Activated CD8-positive, alpha-beta memory T cell treated with anti-CD3 and anti-CD28 coated beads, Interleukin-2, amount 10 ng/mL, durations not matched to agents 7 days and 5 days (primary cell): ENCODE measurements around the gene ABLIM2. TPM values are rescaled to one million over a fixed set of nuclear protein-coding genes. Genes with fewer than 3 reads are reported as not detected.
"Not testable (repeated sequence)": the region's sequence is repeated elsewhere in the genome, so short reads cannot be mapped to it uniquely, and the experiment has no call there.

ENCODE experiments used
- ATAC-seq: fragments of 150-1000 bp; cut with Tn5 transposase; one replicate; pipeline ENCODE4 v1.10.0; 2021; ENCODE audit warnings: moderate library complexity
- CTCF ChIA-PET: fragments of 350-600 bp; sonication (Branson Sonifier 250); formaldehyde crosslinking; loops from one replicate; lab custom pipeline; 2021; ENCODE audit warnings: antibody characterized with exemption; lab: Charles Lee
- DNase-seq: peaks from one replicate; pipeline ENCODE4 v3.0.0-alpha.2; 2020
- H3K27ac Mint-ChIP-seq: one replicate; pipeline ENCODE4 v1.8.0; 2021; ENCODE audit warnings: mild to moderate bottlenecking, mixed read lengths
- H3K27me3 Mint-ChIP-seq: one replicate; pipeline ENCODE4 v1.8.0; 2021; ENCODE audit warnings: mixed read lengths
- H3K36me3 Mint-ChIP-seq: one replicate; pipeline ENCODE4 v1.8.0; 2021; ENCODE audit warnings: mild to moderate bottlenecking, mixed read lengths
- H3K4me1 Mint-ChIP-seq: one replicate; pipeline ENCODE4 v1.8.0; 2021; ENCODE audit warnings: mixed read lengths
- H3K4me3 Mint-ChIP-seq: one replicate; pipeline ENCODE4 v1.8.0; 2021; ENCODE audit warnings: mild to moderate bottlenecking, moderate library complexity, mixed read lengths
- H3K9me3 Mint-ChIP-seq: one replicate; pipeline ENCODE4 v1.8.0; 2022; ENCODE audit warnings: low read depth, mixed read lengths
- total RNA-seq, 2 experiments: library from RNA; stranded (reverse); gene quantifications; one replicate each; pipeline ENCODE4 v1.2.3, GENCODE V29; 2021

Gene ABLIM2
- total RNA-seq, 2 experiments from 2014 or later, result 0.19 TPM; not detected in 1

DNA sequence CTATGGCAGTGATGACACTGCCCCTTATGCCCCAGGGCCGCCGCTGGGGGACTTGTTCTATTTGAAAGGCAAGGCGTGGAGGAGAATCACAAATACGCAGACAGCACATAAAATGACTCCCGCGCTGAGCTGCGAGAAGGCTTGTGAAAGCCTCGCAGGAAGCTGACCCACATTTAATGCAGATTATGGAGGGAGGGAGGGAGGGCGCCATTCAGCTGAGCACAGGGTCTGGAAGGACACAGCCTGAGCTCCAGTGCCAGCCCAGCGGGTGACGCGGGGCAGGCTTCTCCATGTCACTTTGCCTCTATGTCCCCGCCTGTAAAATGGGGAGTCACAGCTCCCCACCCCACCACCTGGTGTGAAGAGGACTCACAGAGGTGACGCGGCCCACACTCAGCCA, 14.3 kb downstream of the ABLIM2 start:
- ATAC-seq, result no peak
- H3K36me3 Mint-ChIP-seq, result no peaks in the 10 kb centered on the region
- no peak overlapping the region for H3K4me3 Mint-ChIP-seq
- CTCF ChIA-PET, result no interaction called here
- no peak for DNase-seq
- peaks cover 3% of the 10 kb centered on the region for H3K9me3 Mint-ChIP-seq
- H3K4me1 Mint-ChIP-seq, result no peaks in the 10 kb centered on the region
- H3K27me3 Mint-ChIP-seq, result peaks cover 6% of the 10 kb centered on the region
- no peak overlapping the region for H3K27ac Mint-ChIP-seq

DNA sequence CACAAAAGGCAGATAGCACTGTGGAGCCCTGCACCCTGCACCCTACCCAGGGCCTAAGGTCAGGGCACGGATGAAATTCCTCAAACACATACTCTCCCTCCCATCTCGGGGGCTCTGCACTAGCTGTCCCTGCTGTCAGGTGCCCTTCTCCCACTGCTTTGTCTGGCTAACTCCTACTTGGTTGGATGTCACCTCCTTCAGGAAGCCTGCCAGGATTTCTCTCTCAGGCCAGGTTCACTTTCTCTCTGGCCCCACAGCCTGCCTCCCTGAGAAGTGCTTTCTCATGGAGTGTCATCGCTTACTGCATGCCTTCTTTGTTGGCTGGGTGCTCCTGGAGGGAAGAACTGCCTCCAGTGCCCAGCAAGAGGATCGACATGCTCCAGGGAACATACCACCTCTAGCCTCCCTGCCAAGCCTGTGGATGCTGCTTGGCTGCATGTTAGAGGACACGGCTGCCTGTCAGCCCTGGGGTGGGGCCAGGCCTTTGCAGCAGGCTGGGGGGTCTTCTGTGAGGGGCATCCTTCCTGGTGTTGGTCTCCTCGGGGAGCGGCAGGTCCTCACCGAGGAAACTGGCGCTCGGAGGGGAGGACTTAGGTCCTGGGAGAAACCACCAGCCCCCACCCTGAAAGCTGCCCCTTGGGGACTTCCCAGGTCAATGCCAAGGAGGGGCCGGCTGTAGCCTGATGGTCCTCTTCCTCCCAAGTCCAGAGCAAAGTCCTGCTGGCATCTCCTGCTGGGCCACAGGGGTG, 15.0 kb downstream of the ABLIM2 start:
- ATAC-seq (no peak), DNase-seq (no peak)
- no peak overlapping the region for H3K4me3 Mint-ChIP-seq
- H3K27me3 Mint-ChIP-seq, result peaks cover 6% of the 10 kb centered on the region
- H3K4me1 Mint-ChIP-seq, result no peaks in the 10 kb centered on the region
- H3K27ac Mint-ChIP-seq, result no peak overlapping the region
- CTCF ChIA-PET, result no interaction called here
- H3K36me3 Mint-ChIP-seq, result no peaks in the 10 kb centered on the region
- peaks cover 3% of the 10 kb centered on the region for H3K9me3 Mint-ChIP-seq

DNA sequence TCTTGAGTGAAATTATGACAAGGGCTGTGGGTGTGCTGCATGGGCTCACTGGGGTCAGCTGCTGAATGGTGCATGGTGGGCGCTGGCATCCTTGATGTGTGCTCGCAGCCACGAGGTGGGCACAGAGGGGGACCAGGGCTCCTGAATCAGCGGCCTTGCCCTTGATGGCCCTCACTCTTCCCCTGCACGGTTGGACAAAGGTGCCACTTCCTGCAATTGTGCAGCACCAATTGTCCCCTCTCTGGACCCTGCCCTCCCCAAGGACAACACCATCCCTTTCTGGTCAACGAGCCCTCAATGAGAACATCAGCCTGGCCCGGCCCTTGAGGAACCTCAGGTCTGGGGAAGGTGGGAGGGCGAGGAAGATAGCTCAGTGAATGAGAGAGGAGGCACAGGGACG, 16.1 kb downstream of the ABLIM2 start:
- Mint-ChIP-seq H3K27me3 (peaks cover 6% of the 10 kb centered on the region), H3K4me3 (no peak overlapping the region), H3K36me3 (no peaks in the 10 kb centered on the region), H3K9me3 (peaks cover 3% of the 10 kb centered on the region), H3K27ac (no peak overlapping the region), H3K4me1 (no peaks in the 10 kb centered on the region)
- no peak for ATAC-seq
- CTCF ChIA-PET, result no interaction called here
- DNase-seq, result no peak

DNA sequence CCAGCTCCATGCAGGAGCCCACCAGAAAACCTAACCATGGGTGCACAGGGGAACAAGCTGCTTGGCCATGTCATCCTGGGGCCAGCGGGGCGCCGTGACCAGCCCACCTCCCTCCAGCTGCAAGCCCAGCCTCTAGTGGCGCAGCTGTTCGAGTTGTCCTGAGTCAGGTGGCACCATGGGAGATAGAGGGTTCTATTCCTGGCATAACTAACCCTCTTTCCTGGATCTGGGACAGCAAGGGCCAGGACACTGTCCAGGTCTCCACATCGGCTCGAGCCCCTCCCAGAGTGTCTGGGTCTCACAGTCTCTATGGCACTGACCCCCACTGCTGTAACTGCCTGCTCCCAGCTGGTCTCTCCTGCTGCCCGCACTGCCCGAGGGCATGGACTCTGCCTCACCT, 16.7 kb downstream of the ABLIM2 start:
- no peak overlapping the region for H3K4me3 Mint-ChIP-seq
- no peaks in the 10 kb centered on the region for H3K36me3 Mint-ChIP-seq
- H3K27ac Mint-ChIP-seq, result no peak overlapping the region
- peaks cover 6% of the 10 kb centered on the region for H3K27me3 Mint-ChIP-seq
- no peak for ATAC-seq
- H3K4me1 Mint-ChIP-seq, result no peaks in the 10 kb centered on the region
- H3K9me3 Mint-ChIP-seq, result peaks cover 3% of the 10 kb centered on the region
- CTCF ChIA-PET, result no interaction called here
- DNase-seq, result no peak

DNA sequence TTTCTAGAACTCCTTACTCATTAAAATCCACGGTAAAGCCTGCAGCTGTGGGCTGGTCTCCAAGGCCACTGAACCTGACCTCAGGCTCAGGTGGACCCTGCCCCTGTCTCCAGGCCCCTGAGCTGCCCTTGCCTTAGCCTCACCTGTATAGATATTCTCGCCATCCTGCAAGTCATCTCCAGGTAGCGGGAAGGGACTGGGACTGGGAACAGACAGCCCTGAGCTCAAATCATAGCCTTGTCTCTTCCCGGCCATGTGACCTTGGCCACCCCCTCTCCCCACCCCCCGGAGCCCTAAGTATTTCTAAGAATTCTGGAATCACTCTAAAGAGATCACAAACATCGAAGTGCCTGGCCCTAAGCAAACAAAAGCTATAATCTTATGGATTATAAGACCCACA, 17.7 kb downstream of the ABLIM2 start:
- ATAC-seq, result no peak
- CTCF ChIA-PET, result no interaction called here
- H3K4me3 Mint-ChIP-seq, result no peak overlapping the region
- no peak overlapping the region for H3K27ac Mint-ChIP-seq
- DNase-seq, result no peak
- no peaks in the 10 kb centered on the region for H3K4me1 Mint-ChIP-seq
- peaks cover 3% of the 10 kb centered on the region for H3K9me3 Mint-ChIP-seq
- H3K27me3 Mint-ChIP-seq, result peaks cover 6% of the 10 kb centered on the region
- no peaks in the 10 kb centered on the region for H3K36me3 Mint-ChIP-seq

DNA sequence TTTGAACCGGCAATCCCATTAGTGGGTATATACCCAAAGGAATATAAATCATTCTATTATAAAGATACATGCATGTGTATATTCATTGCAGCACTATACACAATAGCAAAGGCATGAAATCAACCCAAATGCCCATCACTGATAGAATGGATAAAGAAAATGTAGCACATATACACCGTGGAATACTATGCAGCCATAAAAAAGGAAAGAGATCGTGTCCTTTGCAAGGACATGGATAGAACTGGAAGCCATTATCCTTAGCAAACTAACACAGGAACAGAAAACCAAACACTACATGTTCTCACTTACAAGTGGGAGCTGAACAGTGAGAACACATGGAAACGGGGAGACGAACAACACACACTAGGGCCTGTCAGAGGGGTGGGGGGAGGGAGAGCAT, 18.9 kb downstream of the ABLIM2 start:
- H3K27me3 Mint-ChIP-seq, ATAC-seq, CTCF ChIA-PET, H3K36me3 Mint-ChIP-seq, H3K9me3 Mint-ChIP-seq, H3K27ac Mint-ChIP-seq, H3K4me1 Mint-ChIP-seq, H3K4me3 Mint-ChIP-seq, DNase-seq: not testable (repeated sequence)

DNA sequence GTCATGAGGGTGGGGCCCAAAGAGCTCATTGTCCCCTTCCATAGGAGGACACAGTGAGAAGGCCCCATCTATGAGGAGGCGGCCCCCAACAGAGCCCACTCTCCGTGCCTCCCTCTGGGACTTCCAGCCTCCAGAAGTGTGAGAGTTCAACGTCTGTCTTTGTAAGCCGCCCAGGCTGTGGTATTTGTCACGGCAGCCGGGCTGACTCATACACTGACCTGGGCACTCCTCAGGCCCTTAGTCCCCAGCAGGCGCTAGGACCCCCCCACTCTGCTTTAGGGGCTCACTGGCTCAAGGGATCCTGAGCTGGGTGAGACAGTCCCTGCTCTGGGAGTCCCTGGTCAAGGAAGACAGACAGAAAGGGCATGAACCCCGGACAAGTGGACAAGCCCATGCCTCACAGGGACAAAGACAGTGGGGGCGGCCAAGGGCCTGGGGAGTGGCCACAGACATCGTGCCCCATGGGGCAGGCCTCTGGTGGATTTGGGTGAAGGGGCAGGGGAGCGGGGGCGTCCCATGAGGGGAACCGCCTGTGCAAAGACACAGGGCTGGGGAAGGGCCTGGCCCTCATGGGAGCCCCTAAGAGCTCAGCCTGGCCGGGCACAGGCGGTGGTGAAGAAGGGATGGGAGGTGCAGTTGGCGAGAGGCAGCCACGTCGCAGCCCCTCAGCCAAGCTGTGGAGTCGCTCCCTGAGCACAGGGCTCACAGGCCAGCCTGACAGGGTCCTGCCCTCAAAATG, 21.5 kb downstream of the ABLIM2 start:
- no peaks in the 10 kb centered on the region for H3K27me3 Mint-ChIP-seq
- H3K9me3 Mint-ChIP-seq, result peaks cover 3% of the 10 kb centered on the region
- ATAC-seq, result no peak
- CTCF ChIA-PET, result no interaction called here
- no peaks in the 10 kb centered on the region for H3K4me1 Mint-ChIP-seq
- DNase-seq, result no peak
- H3K27ac Mint-ChIP-seq, result no peak overlapping the region
- H3K4me3 Mint-ChIP-seq, result no peak overlapping the region
- H3K36me3 Mint-ChIP-seq, result no peaks in the 10 kb centered on the region

DNA sequence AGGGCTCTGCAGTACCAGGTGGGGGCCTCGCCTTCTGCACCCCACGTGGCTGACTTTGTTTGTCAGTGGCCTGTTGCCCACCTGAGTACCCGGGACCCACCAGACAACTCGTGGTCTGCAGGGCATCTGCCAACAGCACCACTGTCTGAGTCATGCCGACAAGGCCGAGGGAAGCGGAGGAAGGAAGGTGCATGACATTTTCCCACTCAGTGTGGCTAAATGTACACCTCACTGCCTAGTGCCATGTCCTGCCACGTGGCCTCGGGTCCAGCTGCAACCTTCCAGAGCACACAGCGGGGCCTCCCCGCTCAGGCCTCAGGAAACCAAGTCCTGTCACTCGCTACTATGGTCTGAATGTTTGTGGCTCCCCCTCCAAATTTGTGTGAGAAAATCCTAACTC, 22.1 kb downstream of the ABLIM2 start:
- Mint-ChIP-seq H3K27me3 (no peaks in the 10 kb centered on the region), H3K4me3 (no peak overlapping the region), H3K4me1 (no peaks in the 10 kb centered on the region), H3K36me3 (no peaks in the 10 kb centered on the region), H3K27ac (no peak overlapping the region), H3K9me3 (peaks cover 3% of the 10 kb centered on the region)
- CTCF ChIA-PET, result no interaction called here
- ATAC-seq (no peak), DNase-seq (no peak)

DNA sequence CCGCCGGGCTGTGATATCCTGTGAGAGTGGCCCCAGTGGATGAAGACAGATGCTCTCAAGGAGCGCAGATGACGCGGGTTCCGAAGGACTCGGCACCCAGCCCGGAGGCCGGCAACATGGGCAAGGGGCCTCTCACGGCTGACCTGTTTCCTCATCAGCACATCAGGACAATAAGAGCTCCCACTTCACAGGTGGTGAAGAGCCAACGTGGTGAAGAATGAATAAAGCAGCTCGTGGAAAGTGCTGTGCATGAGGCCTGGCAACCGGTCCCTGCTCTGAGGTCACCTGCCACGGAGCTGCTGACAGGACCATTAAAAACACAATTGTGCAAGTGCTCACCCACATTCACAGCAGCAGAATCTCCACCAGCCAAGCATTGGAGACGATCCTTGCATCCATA, 22.9 kb downstream of the ABLIM2 start:
- CTCF ChIA-PET, result no interaction called here
- Mint-ChIP-seq H3K4me1 (no peaks in the 10 kb centered on the region), H3K9me3 (peaks cover 3% of the 10 kb centered on the region), H3K4me3 (no peak overlapping the region), H3K27me3 (no peaks in the 10 kb centered on the region), H3K36me3 (no peaks in the 10 kb centered on the region), H3K27ac (no peak overlapping the region)
- ATAC-seq (no peak), DNase-seq (no peak)

DNA sequence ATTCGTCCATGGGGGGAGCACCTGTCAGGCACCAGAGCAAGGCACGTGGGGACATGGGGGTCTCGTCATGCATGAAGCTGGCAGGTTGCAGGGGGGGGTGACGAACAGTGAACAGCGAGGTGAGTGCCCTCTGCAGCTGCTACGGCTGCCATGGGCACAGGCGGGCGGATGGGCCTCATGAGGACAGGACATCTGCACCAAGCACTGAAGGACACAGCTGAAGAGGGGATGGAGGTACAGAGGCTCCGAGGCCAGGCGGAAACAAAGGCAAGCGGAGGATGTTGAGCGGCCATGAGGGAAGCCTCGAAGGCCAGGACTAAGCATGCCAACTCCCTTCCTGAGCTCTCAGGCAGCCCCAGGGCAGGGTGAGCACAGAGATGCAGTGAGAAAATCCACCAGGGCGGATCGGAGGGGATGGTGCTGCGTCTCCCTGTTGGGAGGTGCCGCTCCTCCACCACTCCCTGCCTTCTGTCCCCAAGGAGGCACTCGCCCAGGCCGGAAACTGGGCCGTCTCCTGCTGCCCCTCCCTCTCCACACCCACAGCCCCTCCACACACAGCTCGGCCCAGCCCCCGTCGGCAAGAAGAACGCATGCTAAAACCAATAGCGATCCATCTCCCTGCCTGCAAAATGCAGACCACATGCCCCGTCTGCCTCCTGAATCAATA, 24.6 kb downstream of the ABLIM2 start:
- Mint-ChIP-seq H3K27me3 (no peaks in the 10 kb centered on the region), H3K4me1 (no peaks in the 10 kb centered on the region), H3K9me3 (no peaks in the 10 kb centered on the region), H3K4me3 (no peak overlapping the region), H3K27ac (no peak overlapping the region), H3K36me3 (no peaks in the 10 kb centered on the region)
- CTCF ChIA-PET, result no interaction called here
- ATAC-seq, result no peak
- no peak for DNase-seq

DNA sequence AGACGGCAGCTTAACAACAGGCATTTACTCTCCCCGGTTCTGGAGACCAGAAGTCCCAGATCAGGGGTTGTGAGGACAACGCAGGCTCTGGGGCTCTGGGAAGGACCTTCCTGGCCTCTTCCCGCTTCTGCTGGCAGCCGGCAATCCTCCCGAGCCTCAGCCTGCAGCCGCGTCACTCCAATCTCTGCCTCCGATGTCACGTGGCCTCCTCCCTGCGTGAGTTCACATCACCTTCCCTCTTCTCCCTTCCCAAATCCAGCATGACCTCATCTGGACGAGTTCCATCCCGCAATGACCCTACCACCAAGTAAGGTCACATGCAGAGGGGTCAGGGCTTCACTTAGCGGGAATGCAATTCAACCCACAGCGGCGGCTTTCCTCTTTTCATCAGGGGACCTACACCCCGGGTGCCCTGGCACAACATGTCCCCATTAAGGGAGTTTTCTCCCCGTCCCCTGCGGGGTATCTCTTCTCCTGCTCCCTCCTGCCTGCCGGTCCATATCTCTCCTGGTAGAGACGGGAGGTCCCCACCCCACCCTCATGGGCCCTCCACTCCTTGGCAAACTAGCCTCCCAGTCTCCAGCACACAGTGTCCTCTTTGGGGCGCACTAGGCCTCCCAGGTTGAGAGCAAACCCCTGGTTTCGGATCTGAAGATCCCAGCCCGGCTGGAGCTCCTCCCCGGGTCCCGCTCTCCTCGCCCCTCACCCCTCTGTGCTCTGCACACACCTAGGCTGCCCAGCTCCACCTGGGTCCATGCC, 25.5 kb downstream of the ABLIM2 start:
- H3K27ac Mint-ChIP-seq, result no peak overlapping the region
- H3K9me3 Mint-ChIP-seq, result no peaks in the 10 kb centered on the region
- H3K4me1 Mint-ChIP-seq, result no peaks in the 10 kb centered on the region
- H3K27me3 Mint-ChIP-seq, result no peaks in the 10 kb centered on the region
- no peak for ATAC-seq
- CTCF ChIA-PET, result no interaction called here
- no peak for DNase-seq
- no peak overlapping the region for H3K4me3 Mint-ChIP-seq
- H3K36me3 Mint-ChIP-seq, result no peaks in the 10 kb centered on the region

DNA sequence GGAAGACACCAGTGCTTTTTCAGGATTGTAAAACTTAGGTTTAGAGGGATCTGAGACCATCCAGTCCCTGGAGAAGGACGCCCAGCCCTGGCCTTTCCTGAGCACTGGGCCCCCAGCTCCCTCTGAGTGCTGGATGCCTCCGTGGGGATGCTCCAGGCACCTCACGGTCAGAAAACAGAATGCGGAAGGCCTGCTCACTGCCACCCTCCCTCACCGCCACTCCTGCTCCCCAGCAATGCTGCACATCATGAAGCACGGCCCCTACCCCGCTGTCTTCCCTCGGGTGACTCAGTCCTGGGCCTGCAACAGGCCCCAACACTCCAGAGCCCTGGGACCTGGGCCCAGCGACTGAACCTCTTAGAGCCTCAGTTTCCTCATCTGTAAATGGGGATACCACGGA, 26.2 kb downstream of the ABLIM2 start:
- Mint-ChIP-seq H3K9me3 (no peaks in the 10 kb centered on the region), H3K4me1 (no peaks in the 10 kb centered on the region), H3K27me3 (no peaks in the 10 kb centered on the region), H3K27ac (no peak overlapping the region), H3K4me3 (no peak overlapping the region), H3K36me3 (no peaks in the 10 kb centered on the region)
- CTCF ChIA-PET, result no interaction called here
- DNase-seq (no peak), ATAC-seq (no peak)

DNA sequence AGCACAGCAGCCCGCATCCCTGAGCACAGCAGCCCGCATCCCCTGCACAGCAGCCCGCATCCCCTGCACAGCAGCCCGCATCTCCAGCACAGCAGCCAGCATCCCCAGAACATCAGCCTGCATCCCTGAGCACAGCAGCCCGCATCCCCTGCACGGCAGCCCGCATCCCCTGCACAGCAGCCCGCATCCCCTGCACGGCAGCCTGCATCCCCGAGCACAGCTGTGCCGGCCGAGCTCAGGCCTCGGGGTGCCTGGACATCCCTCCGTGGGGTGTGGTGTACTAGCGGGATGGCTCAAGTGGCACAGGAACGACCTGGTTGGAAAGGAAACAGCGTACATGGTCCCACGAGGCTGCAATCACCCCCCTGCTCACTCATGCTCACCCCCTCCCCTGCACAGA, 26.8 kb downstream of the ABLIM2 start:
- H3K27me3 Mint-ChIP-seq, result no peaks in the 10 kb centered on the region
- no peak overlapping the region for H3K27ac Mint-ChIP-seq
- no peak for ATAC-seq
- no peaks in the 10 kb centered on the region for H3K9me3 Mint-ChIP-seq
- CTCF ChIA-PET, result no interaction called here
- no peaks in the 10 kb centered on the region for H3K36me3 Mint-ChIP-seq
- no peak overlapping the region for H3K4me3 Mint-ChIP-seq
- no peak for DNase-seq
- no peaks in the 10 kb centered on the region for H3K4me1 Mint-ChIP-seq
